Heart left ventricle (tissue), 13 donors: ENCODE results near the gene LRRC43.

ENCODE experiments used
- POLR2A ChIP-seq, 2 donors: fragments of 450-650 bp; IDR thresholded peaks; one replicate each; pipeline ENCODE4 v1.6.1; 2017; ENCODE audit warnings: antibody characterized with exemption in 2 of 2, mild to moderate bottlenecking in 2 of 2, moderate library complexity in 2 of 2
- TF ChIP-seq, protein P1 (sequence below), 12 donors: fragments of 200-600 bp; sonication (generic) in 4 of 12; IDR thresholded peaks; one replicate each; pipeline versions ENCODE4 v1.5.0 to v1.8.0; 2018 to 2022; ENCODE audit warnings: antibody characterized with exemption in 12 of 12, mild to moderate bottlenecking in 5 of 12
- donor health status: ischemic (EF 13 %, LVEDD 7.1; RV severe dilation, severe dysfunction).
- donor health status: DM: no; HTN: yes; CAD: no.
- donor health status: DM: no; HTN: no; CAD: no.
- donor health status: ischemic (EF 25% LVEDD 6.9; RV normal size, moderate dysfunction).
- donor health status: ischemic (EF 25% LVEDD 5.7; RV mildly dilated, moderate dysfunction).
- donor health status: ischemic (EF 35%, LVEDD 5.7; RV mildly dilated, moderate dysfunction).
- donor health status: nonischemic (EF 11% LVEDD 7.7; RV severe dilation, severe dysfunction).
- donor health status: DM: yes; HTN: yes; CAD: no.
- donor health status: PGD.
- donor health status: ischemic (EF 29% LVEDD 5.4; RV normal size, mild dysfunction).
- donor health status: nonischemic (EF 23%, LVEDD 6.1; RV moderate dilation, normal function).

DNA sequence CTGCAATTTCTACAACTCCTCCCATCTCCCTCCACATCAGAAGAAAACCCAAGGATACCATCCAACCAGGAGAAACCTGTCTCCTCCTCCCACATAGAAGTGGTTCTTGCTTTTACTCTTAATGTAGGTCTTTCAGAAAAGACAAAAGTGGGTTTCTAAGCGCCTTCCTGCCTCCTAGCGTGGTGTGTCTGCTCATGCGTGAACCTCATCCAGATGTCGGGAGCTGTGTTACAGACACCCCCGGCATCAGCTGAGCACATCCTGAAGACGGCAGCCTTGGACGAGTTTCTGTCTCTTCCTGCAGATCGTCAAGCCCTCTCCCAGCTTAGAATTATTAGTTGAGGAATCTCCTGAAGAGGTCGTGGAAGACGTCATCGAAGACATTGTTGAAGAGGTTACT, 9.5 kb downstream of the LRRC43 start:
- TF ChIP-seq POLR2A (IDR thresholded peaks at IDR 0.05) = no peak
- TF ChIP-seq, protein P1, sequence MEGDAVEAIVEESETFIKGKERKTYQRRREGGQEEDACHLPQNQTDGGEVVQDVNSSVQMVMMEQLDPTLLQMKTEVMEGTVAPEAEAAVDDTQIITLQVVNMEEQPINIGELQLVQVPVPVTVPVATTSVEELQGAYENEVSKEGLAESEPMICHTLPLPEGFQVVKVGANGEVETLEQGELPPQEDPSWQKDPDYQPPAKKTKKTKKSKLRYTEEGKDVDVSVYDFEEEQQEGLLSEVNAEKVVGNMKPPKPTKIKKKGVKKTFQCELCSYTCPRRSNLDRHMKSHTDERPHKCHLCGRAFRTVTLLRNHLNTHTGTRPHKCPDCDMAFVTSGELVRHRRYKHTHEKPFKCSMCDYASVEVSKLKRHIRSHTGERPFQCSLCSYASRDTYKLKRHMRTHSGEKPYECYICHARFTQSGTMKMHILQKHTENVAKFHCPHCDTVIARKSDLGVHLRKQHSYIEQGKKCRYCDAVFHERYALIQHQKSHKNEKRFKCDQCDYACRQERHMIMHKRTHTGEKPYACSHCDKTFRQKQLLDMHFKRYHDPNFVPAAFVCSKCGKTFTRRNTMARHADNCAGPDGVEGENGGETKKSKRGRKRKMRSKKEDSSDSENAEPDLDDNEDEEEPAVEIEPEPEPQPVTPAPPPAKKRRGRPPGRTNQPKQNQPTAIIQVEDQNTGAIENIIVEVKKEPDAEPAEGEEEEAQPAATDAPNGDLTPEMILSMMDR (IDR thresholded peaks at IDR 0.05) = no peak
